ENCODE data around the gene PIK3R3.

- TF ChIP-seq, protein P1, sequence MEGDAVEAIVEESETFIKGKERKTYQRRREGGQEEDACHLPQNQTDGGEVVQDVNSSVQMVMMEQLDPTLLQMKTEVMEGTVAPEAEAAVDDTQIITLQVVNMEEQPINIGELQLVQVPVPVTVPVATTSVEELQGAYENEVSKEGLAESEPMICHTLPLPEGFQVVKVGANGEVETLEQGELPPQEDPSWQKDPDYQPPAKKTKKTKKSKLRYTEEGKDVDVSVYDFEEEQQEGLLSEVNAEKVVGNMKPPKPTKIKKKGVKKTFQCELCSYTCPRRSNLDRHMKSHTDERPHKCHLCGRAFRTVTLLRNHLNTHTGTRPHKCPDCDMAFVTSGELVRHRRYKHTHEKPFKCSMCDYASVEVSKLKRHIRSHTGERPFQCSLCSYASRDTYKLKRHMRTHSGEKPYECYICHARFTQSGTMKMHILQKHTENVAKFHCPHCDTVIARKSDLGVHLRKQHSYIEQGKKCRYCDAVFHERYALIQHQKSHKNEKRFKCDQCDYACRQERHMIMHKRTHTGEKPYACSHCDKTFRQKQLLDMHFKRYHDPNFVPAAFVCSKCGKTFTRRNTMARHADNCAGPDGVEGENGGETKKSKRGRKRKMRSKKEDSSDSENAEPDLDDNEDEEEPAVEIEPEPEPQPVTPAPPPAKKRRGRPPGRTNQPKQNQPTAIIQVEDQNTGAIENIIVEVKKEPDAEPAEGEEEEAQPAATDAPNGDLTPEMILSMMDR (IDR thresholded peaks at IDR 0.05) = no peak
- TF ChIP-seq POLR2AphosphoS5 (IDR thresholded peaks at IDR 0.05) (no peak), POLR2A (IDR thresholded peaks at IDR 0.05) (no peak)
Observed at GRCh38 chr1:45995298-45995697, 137.1 kb downstream of the PIK3R3 start.
